Activated naive CD4-positive, alpha-beta T cell treated with Interleukin-2 at 50 U/mL for 16 hours (primary cell): ENCODE data around the gene SNRPB.
"Not testable (repeated sequence)": the region's sequence is repeated elsewhere in the genome, so short reads cannot be mapped to it uniquely, and the experiment has no call there.

Experiments used
- DNase-seq: peaks from one replicate; pipeline ENCODE4 v3.0.0-alpha.2; 2020

Gene SNRPB

GRCh38 chr20:2470423-2471193 is at the start of gene SNRPB:
TSS of gene SNRPB (minus strand) at chr20:2470789. CDS start at chr20:2470690, 99 bp downstream.
- DNase-seq = peak; percentile 98

DNA sequence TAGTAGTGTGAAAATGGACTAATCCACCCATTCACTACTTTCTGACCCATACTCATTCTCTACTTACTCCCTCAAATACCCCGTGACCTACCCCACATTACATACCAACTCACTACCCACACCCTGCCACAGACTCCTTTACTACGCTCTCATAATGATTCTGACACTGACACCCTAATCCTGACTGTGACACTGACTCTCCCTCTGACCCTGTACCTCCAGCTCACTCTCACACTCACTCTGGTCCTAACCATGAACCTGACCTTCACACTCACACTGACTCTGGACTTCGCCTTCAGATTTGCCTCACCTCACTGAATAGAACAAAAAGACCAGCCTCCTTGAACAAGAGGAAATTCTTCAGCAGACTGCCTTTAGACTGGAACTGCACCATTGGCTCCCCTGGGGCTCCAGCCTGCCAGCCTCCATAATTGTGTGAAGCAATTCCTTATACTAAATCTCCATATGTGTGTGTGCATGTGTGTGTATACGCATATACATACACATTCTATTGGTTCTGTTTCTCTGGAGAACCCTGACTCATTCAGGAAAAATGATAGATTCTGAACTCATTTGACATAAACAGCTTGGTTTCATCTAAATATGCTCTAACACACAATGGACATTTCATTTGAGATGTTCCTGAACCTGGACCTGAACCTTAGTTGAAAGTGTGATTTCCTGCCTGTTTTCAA is 48.7 kb upstream of the SNRPB start:
- no peak for DNase-seq

DNA sequence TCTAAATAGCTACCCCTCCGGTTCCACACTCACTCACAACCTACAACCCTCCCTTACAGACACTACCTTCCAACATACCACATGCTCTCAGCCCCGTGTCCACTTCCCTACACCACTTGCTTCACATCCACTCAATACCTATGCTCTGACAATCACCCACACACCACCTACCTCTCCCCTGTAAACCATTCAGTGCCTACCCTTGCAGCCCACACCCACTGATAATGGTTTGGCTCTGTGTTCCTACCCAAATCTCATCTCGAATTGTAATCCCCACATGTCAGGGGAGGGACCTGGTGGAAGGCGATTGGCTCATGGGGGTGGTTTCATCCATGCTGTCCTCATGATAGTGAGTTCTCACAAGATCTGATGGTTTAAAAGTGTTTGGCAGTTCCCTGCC is 48.0 kb upstream of the SNRPB start:
- no peak for DNase-seq

GRCh38 chr20:2518096-2518495 is 47.5 kb upstream of the SNRPB start:
- no peak for DNase-seq

DNA sequence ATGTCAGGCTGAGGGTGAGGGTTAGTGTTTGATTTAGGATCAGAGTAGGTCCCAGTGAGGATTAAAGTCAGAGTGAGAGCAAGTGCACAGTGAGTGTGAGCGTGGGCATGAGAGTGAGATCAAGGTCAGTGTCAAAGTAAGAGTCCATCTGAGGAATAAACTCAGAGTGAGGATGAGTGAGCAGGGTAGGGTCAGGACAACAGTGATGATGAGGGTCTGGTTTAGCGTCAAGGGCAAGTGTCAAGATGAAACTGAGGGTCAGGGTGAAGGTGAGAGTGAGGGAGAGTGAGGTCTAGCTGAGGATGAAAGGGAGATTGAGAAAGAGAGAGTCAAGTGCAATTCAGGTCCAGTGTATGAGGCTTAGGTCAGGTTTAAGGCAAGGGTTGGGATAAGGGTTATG is 45.8 kb upstream of the SNRPB start:
- DNase-seq = no peak

GRCh38 chr20:2515203-2515602 is 44.6 kb upstream of the SNRPB start:
- DNase-seq = no peak

DNA sequence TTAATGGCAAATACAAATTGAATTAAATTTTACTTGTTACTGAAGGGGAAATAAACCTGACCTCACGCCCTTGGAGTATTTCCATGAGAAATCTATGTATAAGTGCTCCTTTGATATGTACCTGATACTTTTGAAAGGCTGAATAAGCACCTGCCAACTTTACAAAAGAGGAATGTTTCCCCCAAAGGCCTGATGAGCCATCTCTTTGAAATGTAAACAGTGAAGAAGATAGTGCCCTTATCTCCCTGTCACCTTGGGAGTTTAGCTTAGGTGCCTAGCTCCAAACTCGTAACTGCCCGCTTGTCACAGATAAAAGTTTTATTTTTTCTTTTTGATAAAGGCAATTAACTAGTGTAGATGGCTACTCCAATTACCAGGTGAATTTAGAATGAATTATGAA is 39.2 kb upstream of the SNRPB start:
- DNase-seq = no peak

DNA sequence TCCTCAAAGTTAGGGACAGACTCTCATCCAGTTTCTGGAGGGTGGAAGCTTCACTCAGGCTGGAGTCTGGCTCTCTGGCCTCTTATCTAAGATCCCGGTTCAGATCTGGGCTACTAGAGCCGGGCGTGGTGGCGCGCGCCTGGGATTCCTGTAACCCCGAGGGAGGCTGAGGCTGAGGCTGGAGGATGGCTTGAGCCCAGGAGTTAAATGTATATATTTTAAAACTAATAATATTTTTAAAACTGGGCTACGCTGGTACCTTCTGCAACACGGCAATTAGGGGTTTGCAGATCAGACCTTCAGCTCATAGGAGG is 38.8 kb upstream of the SNRPB start:
- DNase-seq = no peak

- DNase-seq = peak; percentile 80
These were observed 38.3 kb upstream of the SNRPB start, which contains the start of gene ZNF343 for GRCh38 chr20:2508631-2509467. TSS of gene ZNF343 (minus strand) at chr20:2508915. CDS start at chr20:2493895, 15,020 bp downstream.

- no peak for DNase-seq
These were observed 37.5 kb upstream of the SNRPB start for GRCh38 chr20:2507875-2508630.

- DNase-seq = no peak
These were observed 36.9 kb upstream of the SNRPB start for GRCh38 chr20:2507464-2507863.

- DNase-seq = not testable (repeated sequence)
These were observed 35.8 kb upstream of the SNRPB start for GRCh38 chr20:2506426-2506825.

DNA sequence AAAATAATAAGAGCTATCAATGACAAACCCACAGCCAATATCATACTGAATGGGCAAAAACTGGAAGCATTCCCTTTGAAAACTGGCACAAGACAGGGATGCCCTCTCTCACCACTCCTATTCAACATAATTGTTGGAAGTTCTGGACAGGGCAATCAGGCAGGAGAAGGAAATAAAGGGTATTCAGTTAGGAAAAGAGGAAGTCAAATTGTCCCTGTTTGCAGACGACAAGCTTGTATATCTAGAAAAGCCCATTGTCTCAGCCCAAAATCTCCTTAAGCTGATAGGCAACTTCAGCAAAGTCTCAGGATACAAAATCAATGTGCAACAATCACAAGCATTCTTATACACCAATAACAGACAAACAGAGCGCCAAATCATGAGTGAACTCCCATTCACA is 34.2 kb upstream of the SNRPB start:
- DNase-seq = not testable (repeated sequence)

DNA sequence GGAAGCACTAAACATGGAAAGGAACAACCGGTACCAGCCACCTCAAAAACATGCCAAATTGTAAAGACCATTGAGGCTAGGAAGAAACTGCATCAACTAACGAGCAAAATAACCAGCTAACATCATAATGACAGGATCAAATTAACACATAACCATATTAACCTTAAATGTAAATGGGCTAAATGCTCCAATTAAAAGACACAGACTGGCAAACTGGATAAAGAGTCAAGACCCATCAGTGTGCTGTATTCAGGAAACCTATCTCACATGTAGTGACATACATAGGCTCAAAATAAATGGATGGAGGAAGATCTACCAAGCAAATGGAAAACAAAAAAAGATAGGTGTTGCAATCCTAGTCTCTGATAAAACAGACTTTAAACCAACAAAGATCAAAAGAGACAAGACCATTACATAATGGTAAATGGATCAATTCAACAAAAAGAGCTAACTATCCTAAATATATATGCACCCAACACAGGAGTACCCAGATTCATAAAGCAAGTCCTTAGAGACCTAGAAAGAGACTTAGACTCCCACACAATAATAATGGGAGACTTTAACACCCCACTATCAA is 32.3 kb upstream of the SNRPB start:
- not testable (repeated sequence) for DNase-seq

DNA sequence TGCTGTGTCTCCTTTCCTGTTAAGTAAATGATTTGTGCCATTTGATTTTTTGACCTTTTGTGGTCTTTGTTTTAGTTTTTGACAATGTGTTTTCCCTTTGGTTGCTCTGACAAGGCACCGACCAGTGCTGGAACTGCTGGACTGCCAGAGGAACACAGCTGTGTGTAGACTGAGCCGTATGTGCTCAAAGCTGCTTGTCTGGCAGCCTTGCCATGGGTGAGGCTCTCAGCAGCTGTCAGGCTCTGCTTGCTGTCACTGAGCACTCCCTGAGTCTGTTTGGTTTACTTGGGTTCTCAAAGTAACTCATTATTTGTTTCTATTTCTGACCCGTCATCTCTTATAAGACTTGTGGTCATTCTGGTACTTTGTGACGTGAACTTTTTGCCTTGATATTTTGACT is 15.1 kb upstream of the SNRPB start:
- no peak for DNase-seq

- no peak for DNase-seq
These were observed 14.5 kb upstream of the SNRPB start for GRCh38 chr20:2485080-2485479.

DNA sequence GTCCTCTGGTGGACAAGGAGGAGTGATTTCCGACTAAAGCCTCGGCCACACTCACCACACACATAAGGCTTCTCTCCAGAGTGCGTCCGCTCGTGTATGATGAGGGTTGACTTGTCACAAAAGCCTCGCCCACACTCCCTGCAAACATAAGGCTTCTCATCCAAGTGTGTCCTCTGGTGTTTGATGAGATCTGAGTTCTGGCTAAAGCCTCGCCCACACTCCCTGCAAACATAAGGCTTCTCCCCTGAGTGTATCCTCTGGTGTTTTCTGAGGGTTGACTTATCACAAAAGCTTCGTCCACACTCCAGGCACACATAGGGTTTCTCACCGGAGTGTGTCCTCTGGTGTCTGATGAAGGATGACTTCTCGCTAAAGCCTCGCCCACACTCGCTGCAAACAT is 12.9 kb upstream of the SNRPB start:
- DNase-seq = no peak

- DNase-seq = no peak
These were observed 9.8 kb upstream of the SNRPB start for GRCh38 chr20:2480381-2480780.

DNA sequence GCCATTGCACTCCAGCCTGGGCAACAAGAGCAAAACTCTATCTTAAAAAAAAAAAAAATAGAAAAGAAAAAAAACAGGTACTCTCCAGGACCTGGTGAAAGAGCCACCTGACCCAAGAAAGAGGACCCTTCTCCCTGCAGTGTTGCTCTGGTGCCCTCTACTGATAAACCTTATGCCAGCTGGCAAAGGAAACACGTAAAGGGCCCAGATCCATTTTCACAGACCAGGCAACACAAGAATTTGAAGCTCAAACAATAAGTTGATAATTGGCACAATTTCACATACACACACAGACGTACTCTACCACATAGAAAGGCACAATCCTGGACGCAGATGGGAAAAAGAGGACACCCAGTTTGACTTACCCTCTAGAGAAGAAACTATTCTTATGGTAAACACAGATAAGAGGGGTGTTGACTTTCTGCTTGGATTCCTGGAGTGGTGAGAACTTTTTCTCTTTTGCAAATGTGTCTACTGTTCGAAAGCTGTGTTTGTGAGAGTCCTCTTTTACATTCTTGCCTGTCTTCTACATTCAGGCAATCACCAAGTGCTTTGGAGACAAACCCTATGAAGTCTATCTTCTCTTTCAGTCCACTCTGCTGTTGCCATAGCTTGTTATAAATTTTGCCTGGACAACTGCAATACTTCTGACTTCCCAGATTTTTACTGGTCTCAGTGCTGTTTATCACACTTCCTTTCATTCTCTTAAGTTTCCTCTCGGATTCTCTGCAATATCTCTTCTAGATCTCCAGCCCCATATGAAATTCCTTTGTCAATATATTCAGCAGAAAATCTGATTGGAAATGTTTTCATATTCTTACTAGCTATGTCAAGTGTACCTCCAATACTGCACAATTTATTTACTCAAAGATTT is 6.4 kb upstream of the SNRPB start:
- no peak for DNase-seq

- DNase-seq = no peak
These were observed 5.5 kb upstream of the SNRPB start for GRCh38 chr20:2475850-2476741.
